ENCODE measurements around the gene AURKAIP1.
"Not testable (repeated sequence)": the region's sequence is repeated elsewhere in the genome, so short reads cannot be mapped to it uniquely, and the experiment has no call there.

AURKAIP1 gene

DNA sequence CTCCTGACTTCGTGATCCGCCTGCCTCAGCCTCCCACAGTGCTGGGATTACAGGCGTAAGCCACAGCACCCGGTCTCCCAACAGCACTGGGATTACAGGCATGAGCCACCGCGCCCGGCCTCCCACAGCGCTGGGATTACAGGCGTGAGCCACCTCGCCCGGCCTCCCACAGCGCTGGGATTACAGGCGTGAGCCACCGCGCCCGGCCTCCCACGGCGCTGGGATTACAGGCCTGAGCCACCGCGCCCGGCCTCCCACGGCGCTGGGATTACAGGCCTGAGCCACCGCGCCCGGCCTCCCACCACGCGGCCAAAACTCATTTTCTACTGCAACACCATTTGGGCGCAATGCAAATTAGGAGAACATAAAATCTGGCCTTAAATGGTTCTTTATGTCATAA is 10.3 kb upstream of the AURKAIP1 start:
- not testable (repeated sequence) for DNase-seq

DNA sequence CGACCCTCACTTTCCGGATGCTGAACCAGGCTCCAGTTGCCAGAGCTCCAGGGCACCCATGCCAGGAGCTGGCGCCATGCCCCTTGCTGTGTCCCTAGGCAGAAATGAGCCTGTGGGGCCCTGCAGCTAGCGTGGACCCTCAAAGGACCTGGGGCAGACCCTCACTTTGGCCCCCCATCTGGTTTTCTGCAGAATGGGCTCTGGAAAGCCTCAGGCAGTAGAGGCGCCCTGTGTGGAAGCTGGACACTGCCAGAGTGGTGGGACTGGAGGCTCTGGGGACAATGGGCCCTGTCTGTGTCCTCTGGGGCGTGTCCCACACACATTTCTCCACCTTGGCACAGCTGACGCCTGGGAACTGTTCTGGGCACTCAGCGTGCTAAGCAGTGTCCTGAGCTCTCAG is 6.3 kb upstream of the AURKAIP1 start:
- DNase-seq = no peak

DNA sequence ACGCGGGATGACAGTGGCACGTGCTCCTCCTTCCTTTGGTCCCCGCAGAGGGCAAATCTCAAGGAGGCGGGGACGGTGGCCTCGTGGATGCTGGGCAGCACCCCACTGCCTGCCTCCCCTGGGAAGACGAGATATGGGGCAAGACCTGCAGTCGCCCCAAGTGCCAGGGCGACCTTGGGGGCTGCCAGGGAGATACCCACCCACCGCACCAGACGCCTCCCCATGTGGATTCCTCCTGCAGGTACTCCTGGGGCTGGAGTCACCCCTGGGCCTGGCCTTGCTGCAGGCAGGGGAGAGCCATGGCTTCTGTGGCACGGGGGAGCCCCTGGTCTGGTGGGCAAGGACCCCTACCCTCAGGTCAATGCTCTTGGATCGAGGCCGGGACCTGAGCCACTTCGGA is 5.9 kb upstream of the AURKAIP1 start:
- no peak for DNase-seq

DNA sequence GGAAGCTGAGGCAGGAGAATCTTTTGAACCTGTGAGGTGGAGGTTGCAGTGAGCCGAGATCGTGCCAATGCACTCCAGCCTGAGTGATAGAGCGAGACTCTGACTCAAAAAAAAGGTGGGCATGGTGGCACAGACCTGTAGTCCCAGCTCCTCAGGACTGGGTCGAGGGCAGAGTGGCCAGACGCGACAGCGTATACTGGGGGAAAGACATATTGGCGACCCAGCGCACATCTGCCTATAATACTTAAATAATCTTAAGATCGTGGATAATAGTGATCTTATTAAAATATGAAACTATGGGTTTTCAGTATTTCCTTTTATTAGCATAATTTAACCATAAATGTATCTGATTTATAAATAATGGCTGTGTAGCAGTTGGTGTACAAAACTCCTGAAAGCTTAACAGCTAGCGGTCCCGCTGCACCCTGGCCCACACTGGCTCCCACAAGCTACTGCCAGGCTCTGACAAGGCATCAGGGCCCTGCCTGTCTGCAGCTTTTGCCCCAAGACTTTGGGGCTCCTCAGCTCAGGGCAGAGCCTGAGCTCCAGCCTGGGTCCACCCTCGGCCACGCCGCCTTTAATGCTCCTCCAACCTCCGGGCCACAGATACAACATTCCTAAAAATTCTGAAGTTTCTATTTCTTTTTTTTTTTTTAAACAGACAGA is 2.7 kb upstream of the AURKAIP1 start:
- DNase-seq = no peak

DNA sequence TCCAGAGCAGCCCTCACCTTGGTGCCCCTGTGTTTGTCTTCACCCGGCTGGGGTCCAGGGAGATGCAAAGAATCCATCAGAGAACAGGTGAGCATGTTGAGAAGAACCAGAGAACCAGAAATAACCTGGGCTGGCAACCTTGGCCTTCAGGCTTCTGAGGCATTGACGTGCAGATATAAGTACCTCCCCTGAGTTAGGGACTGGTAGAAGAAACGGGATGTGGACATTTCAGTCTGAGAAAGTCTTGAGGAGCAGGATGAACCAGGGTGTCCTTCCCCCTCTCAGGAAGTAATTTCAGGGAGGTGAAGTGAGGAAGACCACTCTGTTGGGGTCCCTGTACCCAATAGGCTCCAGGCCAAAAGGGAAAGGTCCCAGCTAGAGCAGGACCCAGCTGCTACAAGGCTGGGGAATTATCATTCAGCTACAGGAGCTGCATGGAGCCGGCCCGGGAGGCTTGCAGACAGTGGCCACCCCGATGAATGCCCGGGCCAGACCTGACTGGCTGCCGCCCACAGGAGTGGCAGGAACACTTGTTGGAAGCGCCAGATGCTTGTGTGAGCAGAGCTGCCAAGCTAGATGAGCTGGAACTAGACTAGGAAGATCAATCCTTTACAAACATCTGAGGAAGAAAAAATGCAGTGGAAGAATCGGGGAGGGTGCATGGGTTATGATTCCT is 1.7 kb upstream of the AURKAIP1 start:
- no peak for DNase-seq

DNA sequence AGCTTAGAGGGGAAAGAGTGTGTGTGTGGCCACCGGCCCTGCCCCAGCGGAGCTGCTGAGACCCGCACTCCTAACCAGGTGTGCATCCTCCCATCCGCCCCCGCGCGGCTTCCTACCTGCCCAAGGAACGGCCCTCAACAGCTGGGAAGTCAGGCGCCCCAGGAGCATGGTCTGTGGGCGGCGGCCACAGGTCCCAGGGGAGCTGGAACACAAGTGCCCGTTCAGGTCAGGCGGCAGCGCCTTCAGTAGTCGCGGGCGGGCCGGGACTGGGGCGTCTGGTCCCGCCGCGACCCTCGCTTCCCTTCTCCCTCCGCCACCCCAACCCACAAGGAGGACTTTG is 448 bp downstream of the AURKAIP1 start:
- no peak for DNase-seq

DNA sequence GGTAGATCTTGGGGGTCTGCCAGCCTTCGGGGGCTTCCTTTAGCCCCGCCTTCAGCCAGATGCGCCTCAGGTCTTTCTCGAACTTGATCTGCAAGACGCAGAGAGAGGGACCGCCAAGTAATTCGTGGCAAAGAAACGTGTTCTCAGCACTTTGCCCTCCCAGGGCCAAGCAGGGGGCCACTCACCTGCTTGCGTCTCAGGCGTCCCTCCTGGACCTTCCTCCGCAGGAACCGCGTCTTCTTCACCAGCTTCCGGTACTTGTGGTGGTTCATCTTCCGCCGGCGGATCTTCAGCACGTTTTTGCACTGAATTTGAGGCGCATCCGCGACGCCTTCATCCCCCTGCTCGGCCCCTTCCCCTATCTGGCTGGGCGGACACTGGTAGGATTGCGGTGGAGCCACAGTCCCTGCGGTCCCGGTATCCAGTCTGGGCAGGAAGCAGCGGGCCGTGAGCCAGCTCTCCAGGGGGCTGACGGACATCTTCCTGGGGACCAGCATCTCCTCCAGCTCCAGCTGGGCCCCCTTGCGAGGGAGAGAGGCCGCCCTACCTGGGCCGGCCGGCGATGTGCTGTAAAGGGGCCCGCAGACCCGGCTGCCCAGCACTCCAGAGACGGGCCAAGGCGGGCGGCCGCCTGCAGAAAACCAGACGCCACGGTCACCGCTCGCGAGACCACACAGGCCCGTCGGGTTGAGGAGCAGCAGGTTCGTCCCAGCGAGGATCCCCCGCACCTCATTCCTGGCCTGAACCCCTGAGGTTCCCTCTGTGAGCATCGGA is 1.0 kb downstream of the AURKAIP1 start:
- no peak for DNase-seq

DNA sequence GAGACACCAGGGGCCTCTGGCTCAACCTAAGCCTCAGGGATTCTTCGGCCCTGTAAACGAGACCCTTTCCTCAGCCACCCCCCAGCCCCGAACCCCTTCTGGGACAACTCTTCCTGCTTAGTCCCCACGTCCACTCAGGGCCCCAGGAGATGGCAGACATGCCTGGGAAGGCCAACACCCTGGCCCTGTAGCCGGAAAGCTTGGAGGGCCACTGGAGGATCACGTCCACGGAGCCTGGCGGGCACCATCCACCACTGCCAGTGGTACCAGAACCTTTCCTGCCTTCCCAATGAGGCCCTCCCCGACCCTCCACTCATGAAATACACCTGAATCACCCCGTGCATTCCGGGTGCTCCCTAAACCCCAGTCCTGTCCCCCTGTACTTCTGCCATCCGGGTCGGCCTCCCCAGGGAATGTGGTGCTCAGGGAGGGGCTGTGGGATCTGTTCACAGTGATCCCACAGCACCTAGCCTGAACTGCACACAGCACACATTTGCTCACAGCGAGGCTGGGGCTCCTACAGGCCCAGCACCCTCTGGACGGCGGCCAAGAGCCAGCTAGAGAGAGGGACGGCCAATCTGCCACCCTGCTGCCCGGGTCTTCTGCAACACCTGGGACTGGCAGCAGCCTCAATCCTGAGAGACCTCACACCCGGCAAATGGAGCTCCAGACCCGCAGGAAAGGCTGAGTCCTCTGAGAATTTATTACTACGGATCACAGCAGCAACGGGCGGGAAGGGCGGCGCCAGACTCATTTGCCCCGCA is 1.8 kb downstream of the AURKAIP1 start:
- no peak for DNase-seq

DNA sequence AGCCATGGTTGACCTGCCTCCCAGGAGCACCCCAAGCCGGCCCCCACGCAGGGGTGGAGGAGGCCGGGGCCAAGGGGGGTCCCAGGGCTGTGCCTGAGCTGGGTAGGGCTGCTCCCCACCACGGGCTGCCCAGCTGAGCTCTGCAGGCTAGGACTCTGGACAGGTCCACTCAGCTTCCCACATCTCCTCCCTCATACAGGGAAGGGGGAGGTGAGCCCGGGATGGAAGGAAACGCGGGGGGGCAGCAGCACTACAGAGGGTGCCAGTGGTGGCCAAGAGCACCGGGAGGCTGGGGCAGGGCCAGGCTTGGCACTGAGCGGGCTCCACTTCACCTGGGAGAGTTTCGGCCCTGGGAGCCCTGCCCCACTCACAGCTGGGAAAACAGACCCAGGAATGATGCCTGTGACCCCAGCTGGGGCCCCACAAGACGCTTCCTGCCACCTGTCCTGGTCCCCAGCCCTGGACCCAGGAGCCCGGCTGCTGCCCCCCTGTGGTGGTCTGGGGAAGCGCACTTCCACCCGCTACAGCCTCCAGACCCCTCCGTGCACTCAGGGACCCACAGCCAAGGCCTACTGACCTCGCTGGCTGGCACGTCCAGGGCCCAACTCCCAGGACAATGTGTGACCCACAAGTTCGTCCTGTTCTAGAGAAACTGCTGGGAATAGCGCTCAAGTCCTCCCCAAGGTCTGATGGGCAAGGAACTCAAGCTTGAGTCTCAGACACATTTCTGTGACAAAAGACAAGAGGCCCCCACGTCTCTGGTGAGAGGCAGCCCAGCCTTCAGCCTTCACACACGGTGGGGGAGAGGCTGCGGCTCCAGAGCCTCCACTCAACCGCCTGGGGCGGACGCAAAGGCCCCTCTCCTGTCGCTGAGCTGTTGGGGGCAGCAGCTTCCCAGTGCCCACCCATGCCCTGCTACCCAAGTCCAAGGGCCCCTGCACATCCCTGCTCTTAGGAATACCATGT is 3.0 kb downstream of the AURKAIP1 start:
- peak; percentile 85 for DNase-seq

DNA sequence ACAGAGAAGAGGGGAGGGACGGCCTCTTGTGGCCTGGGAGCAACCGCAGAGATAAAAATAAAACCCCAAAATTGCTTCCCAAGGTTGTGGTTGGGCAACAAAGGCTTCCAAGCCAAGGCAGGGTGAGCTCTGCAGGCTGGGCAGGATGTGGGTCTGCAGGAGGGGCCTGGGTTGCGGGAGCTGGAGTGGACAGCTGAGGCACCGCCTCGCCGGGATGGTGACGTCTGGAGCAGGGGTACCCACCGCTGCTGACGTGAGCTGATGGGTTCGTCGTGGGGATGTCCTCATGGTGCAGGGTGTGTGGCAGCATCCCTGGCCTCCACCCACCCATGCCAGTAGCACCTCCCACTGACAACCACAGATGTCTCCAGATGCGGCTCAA is 3.7 kb downstream of the AURKAIP1 start:
- DNase-seq = no peak

DNA sequence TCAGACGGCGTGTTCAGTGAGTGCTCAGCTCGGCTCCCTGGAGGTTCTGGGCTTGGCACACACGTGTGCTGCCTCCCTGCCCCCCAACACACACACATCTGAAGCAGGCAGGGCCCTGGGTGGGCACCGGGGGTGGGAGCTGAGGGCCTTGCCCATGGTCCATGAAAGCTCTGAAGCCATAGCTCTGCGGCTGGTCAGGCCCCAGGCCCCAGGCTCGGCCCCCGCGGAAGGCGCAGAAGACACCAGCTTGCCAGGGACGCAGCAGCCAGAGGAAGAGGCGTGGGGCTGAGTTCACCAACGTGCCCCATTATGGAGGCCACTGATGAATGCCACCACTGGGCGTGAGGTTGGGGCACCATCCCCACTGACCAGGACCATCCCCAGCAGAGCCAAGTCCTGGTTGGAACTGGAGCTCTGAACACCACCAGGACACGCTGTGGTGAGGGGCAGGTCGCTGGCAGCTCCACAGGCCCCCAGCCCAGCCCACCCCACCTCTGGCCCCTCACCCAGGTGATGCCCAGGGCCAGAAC is 4.2 kb downstream of the AURKAIP1 start:
- DNase-seq = no peak

DNA sequence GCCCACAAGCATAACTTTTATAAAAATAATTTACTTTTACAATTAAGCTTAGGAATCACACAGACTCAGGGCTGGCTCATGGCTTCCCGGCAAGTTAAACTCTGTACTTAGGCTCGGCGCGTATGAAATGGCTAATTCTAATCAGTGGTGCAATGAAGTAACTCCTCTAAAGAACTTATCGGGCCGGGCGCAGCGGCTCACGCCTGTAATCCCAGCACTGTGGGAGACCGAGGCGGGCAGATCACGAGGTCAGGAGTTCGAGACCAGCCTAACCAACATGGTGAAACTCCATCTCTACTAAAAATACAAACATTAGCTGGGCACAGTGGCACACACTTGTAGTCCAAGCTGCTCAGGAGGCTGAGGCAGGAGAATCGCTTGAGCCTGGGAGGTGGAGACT is 4.9 kb downstream of the AURKAIP1 start:
- not testable (repeated sequence) for DNase-seq

DNA sequence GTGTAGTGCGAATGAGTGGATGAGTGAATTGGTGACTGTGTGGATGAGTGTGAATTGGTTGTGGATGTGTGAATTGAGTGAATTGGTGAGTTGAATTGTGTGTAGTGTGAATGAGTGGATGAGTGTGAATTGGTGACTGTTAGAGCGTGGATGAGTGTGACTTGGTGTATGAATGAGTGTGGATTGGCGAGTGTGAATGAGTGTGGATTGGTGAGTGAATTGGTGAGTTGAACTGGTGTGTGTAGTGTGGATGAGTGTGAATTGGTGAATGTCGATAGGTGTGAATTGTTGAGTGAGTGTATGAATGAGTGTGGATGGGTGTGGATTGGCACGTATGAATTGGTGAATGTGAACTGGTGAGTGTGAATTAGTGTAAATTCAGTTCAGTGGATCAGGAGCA is 7.7 kb downstream of the AURKAIP1 start:
- no peak for DNase-seq

DNA sequence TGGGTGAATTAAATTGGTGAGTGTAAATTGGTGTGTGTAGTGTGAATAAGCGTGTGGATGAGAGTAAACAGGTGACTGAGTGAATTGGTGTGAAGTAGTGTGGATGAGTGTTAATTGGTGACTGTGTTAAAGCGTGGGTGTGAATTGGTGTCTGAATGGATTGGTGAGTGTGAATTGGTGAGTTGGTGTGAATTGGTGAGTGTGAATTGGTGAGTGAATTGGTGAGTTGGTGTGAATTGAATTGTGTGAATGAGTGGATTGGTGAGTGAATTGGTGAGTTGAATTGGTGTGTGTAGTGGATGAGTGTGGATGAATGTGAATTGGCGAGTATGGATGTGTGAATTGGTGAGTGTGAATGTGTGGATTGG is 8.3 kb downstream of the AURKAIP1 start:
- no peak for DNase-seq

DNA sequence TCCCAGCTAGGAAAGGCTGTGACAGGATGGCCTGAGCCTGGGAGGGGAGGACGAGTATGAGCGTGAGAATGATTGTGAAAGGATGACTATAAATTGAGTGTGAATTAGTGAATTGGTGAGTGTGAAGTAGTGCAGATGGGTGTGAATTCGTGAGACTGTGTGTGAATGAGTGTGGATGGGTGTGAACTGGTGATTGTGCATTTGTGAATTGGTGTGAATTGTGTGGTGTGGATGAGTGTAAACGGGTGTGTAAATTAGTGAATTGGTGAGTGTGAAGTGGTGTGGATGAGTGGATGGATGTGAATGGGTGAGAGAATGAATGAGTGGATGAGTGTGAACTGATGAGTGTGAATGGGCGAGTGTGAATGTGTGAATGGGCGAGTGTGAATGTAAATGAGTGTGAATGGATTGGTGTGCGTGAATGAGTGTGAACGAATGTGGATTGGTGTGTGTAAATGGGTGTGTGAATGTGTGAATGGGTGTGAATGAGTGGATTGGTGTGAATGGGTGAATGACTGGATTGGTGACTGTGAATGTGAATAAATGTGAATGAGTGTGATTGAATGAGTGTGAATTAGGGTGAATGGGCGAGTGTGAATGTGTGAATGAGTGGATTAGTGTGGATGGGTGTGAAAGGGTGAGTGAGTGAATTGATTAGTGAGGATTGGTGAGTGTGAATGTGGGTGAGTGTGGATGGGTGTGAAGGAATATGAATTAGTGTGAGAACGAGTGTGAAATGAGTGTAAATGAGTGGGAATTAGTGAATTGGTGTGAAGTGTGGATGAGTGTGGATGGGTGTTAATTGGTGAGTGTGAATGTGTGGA is 8.9 kb downstream of the AURKAIP1 start:
- DNase-seq = no peak

DNA sequence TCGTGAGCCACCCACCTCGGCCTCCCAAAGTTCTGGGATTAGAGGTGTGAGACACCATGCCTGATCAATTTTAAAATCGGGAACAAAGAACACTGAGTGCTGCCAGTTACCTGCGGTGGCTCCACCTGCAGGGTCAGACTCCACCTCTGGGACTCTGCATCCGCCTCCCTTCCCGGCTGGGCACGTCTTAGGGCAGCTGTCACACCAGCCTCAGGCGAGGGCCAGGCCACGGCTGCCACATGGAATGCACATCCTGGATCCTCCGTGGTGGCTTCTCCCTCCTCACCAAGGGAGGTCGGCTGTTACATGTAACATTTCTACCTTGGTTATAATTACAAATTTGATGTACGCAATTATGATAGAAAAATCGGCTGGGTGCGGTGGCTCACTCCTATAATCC is 10.7 kb downstream of the AURKAIP1 start:
- DNase-seq = no peak

DNA sequence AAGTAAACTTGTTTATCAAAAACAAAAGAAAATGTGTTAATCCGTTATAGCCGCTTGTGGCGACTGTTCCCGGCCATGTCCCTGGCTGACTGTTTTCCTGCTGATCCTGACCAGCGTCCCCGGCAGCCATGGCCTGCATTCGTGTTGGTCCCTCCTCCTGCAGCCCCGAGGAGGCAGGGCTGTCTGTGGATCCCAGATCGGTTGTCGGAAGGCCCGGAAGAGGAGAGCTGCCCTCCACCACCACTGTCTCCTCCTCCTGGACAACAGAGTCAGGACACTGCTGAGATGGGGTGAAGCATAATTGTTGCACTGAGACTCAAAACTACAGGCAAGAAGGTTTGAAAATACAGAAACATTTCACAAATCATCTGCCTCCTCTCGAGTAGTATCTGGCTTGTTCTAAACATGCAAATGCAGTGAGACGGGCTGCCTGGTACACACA is 13.0 kb downstream of the AURKAIP1 start:
- peak; percentile 77 for DNase-seq

DNA sequence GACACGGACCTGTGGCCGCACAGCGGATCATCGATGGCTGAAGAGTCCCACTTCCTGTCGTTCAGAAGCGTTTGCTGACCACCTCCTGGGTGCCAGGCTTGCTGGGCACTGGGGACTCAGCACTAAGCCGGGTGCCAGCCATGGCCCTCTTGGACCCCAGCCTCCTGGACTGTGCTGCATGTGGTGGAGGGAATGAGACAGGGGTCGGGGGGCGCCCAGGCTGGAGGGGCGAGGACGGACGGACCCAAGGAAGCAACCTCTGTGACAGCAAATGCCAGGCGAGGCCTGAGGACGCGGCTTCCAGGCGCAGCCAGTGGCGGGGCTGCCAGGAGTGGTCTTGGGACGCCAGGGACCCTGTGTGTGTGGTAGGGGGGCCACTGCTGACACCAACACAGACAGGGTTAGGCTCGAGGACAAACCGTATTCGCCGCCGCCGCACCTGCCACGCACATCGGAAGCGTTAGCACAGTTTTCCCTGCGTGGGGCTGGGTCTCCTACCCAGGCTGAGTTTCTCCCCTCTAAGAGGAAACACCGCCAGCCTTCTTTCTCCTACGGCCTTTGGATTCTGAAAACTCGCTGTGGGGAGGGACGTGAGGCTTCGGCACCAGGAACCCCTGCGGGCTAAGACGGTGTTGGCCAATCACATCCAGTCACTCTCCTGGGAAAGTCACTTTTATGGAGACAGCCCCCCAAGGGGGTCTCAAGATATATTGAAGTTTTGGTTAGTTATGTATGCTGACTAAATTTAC is 13.6 kb downstream of the AURKAIP1 start:
- DNase-seq = no peak

DNA sequence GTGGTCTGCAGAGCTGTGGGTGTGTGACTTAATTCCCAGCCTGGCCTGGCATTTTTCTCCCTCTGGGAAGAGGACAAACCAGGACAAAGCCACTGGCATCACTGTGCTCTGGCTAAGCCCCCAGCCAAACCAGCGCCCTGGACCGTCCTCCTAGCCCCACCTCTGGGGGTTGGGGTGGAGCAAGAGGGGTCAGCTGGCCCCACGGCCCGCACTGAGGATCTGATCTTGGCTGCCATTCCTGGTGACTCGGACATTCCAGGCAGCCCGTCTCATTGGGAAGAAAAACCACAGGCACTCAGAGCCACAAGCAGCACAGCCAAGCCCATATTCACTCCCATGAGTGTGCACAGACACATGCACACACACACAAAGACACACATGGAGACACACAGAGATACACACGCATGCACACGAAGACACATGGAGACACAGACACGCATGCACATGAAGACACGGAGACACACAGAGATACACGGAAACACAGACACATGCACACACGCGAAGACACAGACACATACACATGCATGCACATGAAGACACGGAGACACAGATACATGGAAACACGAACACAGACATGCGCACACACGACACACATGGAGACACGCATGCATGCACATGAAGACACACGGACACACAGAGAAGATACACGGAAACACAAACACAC is 14.4 kb downstream of the AURKAIP1 start:
- peak; percentile 75 for DNase-seq

Data from right forelimb (tissue), 1 donor.